WTC11 (cell line): ENCODE measurements around the gene BDKRB2. TPM values are rescaled to one million over a fixed set of nuclear protein-coding genes. Genes with fewer than 3 reads are reported as not detected.

Experiments used
- ATAC-seq: fragments of 200-7000 bp; cut with Tn5 transposase; 2 replicates; pipeline ENCODE4 v1.10.0; 2021; ENCODE audit warnings: mild to moderate bottlenecking, moderate library complexity
- CTCF ChIA-PET: fragments of 300-600 bp; sonication (Branson Sonifier 250); formaldehyde crosslinking; loops from one replicate; lab custom pipeline; 2021; ENCODE audit warnings: antibody characterized with exemption; lab: Charles Lee
- POLR2A ChIA-PET: fragments of 350-600 bp; sonication (Branson Sonifier 250); formaldehyde crosslinking; loops from one replicate; lab custom pipeline; 2021; ENCODE audit warnings: antibody characterized with exemption; lab: Charles Lee
- DNase-seq: peaks from one replicate; pipeline ENCODE4 v3.0.0; 2021; ENCODE audit warnings: low spot score
- H3K27ac Mint-ChIP-seq: 2 replicates; pipeline ENCODE4 v1.8.0; 2021; ENCODE audit warnings: mixed read lengths
- H3K27me3 Mint-ChIP-seq: 2 replicates; pipeline ENCODE4 v1.8.0; 2021; ENCODE audit warnings: low read depth, mild to moderate bottlenecking, moderate library complexity, mixed read lengths
- H3K36me3 Mint-ChIP-seq: 2 replicates; pipeline ENCODE4 v1.8.0; 2021; ENCODE audit warnings: mixed read lengths
- H3K4me1 Mint-ChIP-seq: 2 replicates; pipeline ENCODE4 v1.8.0; 2022; ENCODE audit warnings: mixed read lengths
- H3K4me3 Mint-ChIP-seq: 2 replicates; pipeline ENCODE4 v1.8.0; 2021; ENCODE audit warnings: mild to moderate bottlenecking, moderate library complexity, mixed read lengths
- H3K9me3 Mint-ChIP-seq: 2 replicates; pipeline ENCODE4 v1.8.0; 2021; ENCODE audit warnings: mixed read lengths
- FOXJ3 ChIP-seq: sonication (generic); formaldehyde crosslinking; IDR thresholded peaks from 2 replicates; pipeline ENCODE4 v1.9.0; 2021; ENCODE audit warnings: missing genetic modification reagents, mild to moderate bottlenecking, borderline replicate concordance
- FOXK1 ChIP-seq: sonication (generic); formaldehyde crosslinking; IDR thresholded peaks from 2 replicates; pipeline ENCODE4 v1.8.0; 2022; ENCODE audit warnings: mild to moderate bottlenecking, moderate library complexity, missing genetic modification reagents
- FOXP1 ChIP-seq: sonication (generic); formaldehyde crosslinking; IDR thresholded peaks from 2 replicates; pipeline ENCODE4 v1.8.0; 2022; ENCODE audit warnings: missing genetic modification reagents, mild to moderate bottlenecking, moderate library complexity, borderline replicate concordance
- GTF2I ChIP-seq: fragments of 250-450 bp; sonication (Bioruptor Pico); conservative IDR thresholded peaks from 2 replicates; pipeline ENCODE4 v1.4.0; 2021; ENCODE audit warnings: mild to moderate bottlenecking
- IRF2 ChIP-seq: sonication (generic); formaldehyde crosslinking; IDR thresholded peaks from 2 replicates; pipeline ENCODE4 v1.8.0; 2022; ENCODE audit warnings: low read depth, missing genetic modification reagents, borderline replicate concordance
- MYBL2 ChIP-seq: sonication (generic); formaldehyde crosslinking; IDR thresholded peaks from 2 replicates; pipeline ENCODE4 v1.8.1; 2023; ENCODE audit warnings: mild to moderate bottlenecking, moderate library complexity, missing genetic modification reagents
- NR2C2 ChIP-seq: sonication (generic); formaldehyde crosslinking; IDR thresholded peaks from 2 replicates; pipeline ENCODE4 v1.8.0; 2022; ENCODE audit warnings: mild to moderate bottlenecking, missing genetic modification reagents
- RELA ChIP-seq: sonication (generic); formaldehyde crosslinking; IDR thresholded peaks from 2 replicates; pipeline ENCODE4 v1.8.1; 2022; ENCODE audit warnings: missing genetic modification reagents, mild to moderate bottlenecking, borderline replicate concordance
- SMAD4 ChIP-seq: sonication (generic); formaldehyde crosslinking; IDR thresholded peaks from 2 replicates; pipeline ENCODE4 v1.8.0; 2022; ENCODE audit warnings: mild to moderate bottlenecking, missing genetic modification reagents
- ZNF121 ChIP-seq: sonication (generic); formaldehyde crosslinking; IDR thresholded peaks from 2 replicates; pipeline ENCODE4 v1.8.0; 2023; ENCODE audit warnings: missing genetic modification reagents
- ZNF263 ChIP-seq: sonication (generic); formaldehyde crosslinking; IDR thresholded peaks from 2 replicates; pipeline ENCODE4 v1.8.1; 2022; ENCODE audit warnings: low read depth, mild to moderate bottlenecking, moderate library complexity, missing genetic modification reagents
- ZNF396 ChIP-seq: fragments of 250-450 bp; sonication (Bioruptor Pico); IDR thresholded peaks from 2 replicates; pipeline ENCODE4 v1.8.0; 2021; ENCODE audit warnings: mild to moderate bottlenecking, moderate library complexity, borderline replicate concordance
- ZNF416 ChIP-seq: fragments of 250-450 bp; sonication (Bioruptor Pico); IDR thresholded peaks from 2 replicates; pipeline ENCODE4 v1.9.0; 2021; ENCODE audit warnings: mild to moderate bottlenecking, inconsistent platforms
- total RNA-seq: library from RNA; stranded (reverse); gene quantifications from 3 replicates; pipeline ENCODE4 v1.2.3, GENCODE V29; 2021
- TF ChIP-seq, protein P1 (sequence below): sonication (generic); formaldehyde crosslinking; IDR thresholded peaks from 2 replicates; pipeline ENCODE4 v1.8.1; 2023; ENCODE audit warnings: mild to moderate bottlenecking, missing genetic modification reagents
- TF ChIP-seq, protein P2 (sequence below): sonication (generic); formaldehyde crosslinking; conservative IDR thresholded peaks from 2 replicates; pipeline ENCODE4 v1.8.1; 2022; ENCODE audit warnings: mild to moderate bottlenecking, missing genetic modification reagents
- TF ChIP-seq, protein P3 (sequence below): sonication (generic); formaldehyde crosslinking; IDR thresholded peaks from 2 replicates; pipeline ENCODE4 v1.8.0; 2022; ENCODE audit warnings: mild to moderate bottlenecking, missing genetic modification reagents
- TF ChIP-seq, protein P4 (sequence below): sonication (generic); formaldehyde crosslinking; IDR thresholded peaks from 2 replicates; pipeline ENCODE4 v1.8.0; 2023; ENCODE audit warnings: missing genetic modification reagents, mild to moderate bottlenecking, borderline replicate concordance
- TF ChIP-seq, protein P5 (sequence below): sonication (generic); formaldehyde crosslinking; IDR thresholded peaks from 2 replicates; pipeline ENCODE4 v1.8.1; 2023; ENCODE audit warnings: mild to moderate bottlenecking, missing genetic modification reagents, borderline replicate concordance
- TF ChIP-seq, protein P6 (sequence below): fragments of 250-450 bp; sonication (Bioruptor Pico); IDR thresholded peaks from 2 replicates; pipeline ENCODE4 v1.9.0; 2021; ENCODE audit warnings: mild to moderate bottlenecking
- TF ChIP-seq, protein P7 (sequence below): sonication (generic); formaldehyde crosslinking; IDR thresholded peaks from 2 replicates; pipeline ENCODE4 v1.8.0; 2023; ENCODE audit warnings: mild to moderate bottlenecking, missing genetic modification reagents

The BDKRB2 gene
- total RNA-seq, 1 experiment from 2014 or later = 0.17 TPM

DNA sequence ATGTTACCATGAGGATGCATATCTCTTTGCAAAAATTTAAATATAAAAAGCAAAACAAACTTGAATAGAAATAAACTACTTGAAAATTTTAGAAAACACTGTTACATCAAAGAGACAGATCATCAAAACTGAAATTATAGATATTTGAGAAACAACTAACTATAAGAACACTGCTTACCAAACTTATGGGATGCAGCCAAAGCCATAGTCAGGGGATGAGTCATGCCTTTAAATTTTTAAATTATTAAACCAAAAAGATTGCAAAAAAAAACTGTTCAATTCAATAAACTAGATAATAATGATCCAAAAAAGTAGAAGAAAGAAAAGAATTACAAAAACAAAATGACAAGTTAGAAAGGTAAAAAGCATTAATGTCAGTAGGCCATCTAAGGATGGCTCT is 7.5 kb downstream of the BDKRB2 start (continued):
- TF ChIP-seq, protein P1, sequence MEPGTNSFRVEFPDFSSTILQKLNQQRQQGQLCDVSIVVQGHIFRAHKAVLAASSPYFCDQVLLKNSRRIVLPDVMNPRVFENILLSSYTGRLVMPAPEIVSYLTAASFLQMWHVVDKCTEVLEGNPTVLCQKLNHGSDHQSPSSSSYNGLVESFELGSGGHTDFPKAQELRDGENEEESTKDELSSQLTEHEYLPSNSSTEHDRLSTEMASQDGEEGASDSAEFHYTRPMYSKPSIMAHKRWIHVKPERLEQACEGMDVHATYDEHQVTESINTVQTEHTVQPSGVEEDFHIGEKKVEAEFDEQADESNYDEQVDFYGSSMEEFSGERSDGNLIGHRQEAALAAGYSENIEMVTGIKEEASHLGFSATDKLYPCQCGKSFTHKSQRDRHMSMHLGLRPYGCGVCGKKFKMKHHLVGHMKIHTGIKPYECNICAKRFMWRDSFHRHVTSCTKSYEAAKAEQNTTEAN (CRISPR knock-in tag) = no peak
- TF ChIP-seq ZNF416 (CRISPR knock-in tag) (no peak), ZNF263 (CRISPR knock-in tag) (no peak), ZNF121 (no peak), ZNF396 (CRISPR knock-in tag) (no peak), FOXP1 (CRISPR knock-in tag) (no peak), GTF2I (CRISPR knock-in tag) (no peak)
- TF ChIP-seq, protein P2, sequence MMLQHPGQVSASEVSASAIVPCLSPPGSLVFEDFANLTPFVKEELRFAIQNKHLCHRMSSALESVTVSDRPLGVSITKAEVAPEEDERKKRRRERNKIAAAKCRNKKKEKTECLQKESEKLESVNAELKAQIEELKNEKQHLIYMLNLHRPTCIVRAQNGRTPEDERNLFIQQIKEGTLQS = no peak

DNA sequence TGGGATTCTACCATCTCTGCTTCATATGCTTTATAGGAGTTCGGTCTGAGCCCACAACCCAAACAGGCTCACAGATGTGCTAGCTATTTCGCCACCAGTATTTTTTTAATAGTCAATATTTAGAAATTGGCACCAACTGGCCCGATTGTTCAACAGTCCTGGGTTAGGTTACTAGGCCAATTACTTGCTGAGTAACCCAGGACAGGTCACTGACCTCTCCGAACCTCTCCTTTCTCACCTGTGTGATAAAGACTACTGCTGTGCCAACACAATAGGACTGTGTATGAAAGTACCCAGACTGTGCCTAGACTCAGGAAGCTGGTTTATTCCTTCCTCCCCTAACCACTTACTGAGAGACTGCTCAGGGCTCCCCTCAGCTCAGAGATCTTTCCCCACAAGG is 8.3 kb downstream of the BDKRB2 start:
- TF ChIP-seq, protein P3, sequence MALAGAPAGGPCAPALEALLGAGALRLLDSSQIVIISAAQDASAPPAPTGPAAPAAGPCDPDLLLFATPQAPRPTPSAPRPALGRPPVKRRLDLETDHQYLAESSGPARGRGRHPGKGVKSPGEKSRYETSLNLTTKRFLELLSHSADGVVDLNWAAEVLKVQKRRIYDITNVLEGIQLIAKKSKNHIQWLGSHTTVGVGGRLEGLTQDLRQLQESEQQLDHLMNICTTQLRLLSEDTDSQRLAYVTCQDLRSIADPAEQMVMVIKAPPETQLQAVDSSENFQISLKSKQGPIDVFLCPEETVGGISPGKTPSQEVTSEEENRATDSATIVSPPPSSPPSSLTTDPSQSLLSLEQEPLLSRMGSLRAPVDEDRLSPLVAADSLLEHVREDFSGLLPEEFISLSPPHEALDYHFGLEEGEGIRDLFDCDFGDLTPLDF (CRISPR knock-in tag) = no peak
- TF ChIP-seq NR2C2 (CRISPR knock-in tag) = no peak
- TF ChIP-seq, protein P4, sequence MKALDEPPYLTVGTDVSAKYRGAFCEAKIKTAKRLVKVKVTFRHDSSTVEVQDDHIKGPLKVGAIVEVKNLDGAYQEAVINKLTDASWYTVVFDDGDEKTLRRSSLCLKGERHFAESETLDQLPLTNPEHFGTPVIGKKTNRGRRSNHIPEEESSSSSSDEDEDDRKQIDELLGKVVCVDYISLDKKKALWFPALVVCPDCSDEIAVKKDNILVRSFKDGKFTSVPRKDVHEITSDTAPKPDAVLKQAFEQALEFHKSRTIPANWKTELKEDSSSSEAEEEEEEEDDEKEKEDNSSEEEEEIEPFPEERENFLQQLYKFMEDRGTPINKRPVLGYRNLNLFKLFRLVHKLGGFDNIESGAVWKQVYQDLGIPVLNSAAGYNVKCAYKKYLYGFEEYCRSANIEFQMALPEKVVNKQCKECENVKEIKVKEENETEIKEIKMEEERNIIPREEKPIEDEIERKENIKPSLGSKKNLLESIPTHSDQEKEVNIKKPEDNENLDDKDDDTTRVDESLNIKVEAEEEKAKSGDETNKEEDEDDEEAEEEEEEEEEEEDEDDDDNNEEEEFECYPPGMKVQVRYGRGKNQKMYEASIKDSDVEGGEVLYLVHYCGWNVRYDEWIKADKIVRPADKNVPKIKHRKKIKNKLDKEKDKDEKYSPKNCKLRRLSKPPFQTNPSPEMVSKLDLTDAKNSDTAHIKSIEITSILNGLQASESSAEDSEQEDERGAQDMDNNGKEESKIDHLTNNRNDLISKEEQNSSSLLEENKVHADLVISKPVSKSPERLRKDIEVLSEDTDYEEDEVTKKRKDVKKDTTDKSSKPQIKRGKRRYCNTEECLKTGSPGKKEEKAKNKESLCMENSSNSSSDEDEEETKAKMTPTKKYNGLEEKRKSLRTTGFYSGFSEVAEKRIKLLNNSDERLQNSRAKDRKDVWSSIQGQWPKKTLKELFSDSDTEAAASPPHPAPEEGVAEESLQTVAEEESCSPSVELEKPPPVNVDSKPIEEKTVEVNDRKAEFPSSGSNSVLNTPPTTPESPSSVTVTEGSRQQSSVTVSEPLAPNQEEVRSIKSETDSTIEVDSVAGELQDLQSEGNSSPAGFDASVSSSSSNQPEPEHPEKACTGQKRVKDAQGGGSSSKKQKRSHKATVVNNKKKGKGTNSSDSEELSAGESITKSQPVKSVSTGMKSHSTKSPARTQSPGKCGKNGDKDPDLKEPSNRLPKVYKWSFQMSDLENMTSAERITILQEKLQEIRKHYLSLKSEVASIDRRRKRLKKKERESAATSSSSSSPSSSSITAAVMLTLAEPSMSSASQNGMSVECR (CRISPR knock-in tag) = no peak
- TF ChIP-seq, protein P5, sequence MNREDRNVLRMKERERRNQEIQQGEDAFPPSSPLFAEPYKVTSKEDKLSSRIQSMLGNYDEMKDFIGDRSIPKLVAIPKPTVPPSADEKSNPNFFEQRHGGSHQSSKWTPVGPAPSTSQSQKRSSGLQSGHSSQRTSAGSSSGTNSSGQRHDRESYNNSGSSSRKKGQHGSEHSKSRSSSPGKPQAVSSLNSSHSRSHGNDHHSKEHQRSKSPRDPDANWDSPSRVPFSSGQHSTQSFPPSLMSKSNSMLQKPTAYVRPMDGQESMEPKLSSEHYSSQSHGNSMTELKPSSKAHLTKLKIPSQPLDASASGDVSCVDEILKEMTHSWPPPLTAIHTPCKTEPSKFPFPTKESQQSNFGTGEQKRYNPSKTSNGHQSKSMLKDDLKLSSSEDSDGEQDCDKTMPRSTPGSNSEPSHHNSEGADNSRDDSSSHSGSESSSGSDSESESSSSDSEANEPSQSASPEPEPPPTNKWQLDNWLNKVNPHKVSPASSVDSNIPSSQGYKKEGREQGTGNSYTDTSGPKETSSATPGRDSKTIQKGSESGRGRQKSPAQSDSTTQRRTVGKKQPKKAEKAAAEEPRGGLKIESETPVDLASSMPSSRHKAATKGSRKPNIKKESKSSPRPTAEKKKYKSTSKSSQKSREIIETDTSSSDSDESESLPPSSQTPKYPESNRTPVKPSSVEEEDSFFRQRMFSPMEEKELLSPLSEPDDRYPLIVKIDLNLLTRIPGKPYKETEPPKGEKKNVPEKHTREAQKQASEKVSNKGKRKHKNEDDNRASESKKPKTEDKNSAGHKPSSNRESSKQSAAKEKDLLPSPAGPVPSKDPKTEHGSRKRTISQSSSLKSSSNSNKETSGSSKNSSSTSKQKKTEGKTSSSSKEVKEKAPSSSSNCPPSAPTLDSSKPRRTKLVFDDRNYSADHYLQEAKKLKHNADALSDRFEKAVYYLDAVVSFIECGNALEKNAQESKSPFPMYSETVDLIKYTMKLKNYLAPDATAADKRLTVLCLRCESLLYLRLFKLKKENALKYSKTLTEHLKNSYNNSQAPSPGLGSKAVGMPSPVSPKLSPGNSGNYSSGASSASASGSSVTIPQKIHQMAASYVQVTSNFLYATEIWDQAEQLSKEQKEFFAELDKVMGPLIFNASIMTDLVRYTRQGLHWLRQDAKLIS (CRISPR knock-in tag) = no peak
- no peak for TF ChIP-seq MYBL2 (CRISPR knock-in tag)
- TF ChIP-seq IRF2 (CRISPR knock-in tag) = no peak
- TF ChIP-seq, protein P6, sequence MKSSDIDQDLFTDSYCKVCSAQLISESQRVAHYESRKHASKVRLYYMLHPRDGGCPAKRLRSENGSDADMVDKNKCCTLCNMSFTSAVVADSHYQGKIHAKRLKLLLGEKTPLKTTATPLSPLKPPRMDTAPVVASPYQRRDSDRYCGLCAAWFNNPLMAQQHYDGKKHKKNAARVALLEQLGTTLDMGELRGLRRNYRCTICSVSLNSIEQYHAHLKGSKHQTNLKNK (CRISPR knock-in tag) = no peak
- no peak for TF ChIP-seq RELA (CRISPR knock-in tag)
- no peak for TF ChIP-seq FOXJ3 (CRISPR knock-in tag)
- TF ChIP-seq SMAD4 (CRISPR knock-in tag) = no peak
- no peak for TF ChIP-seq FOXK1 (CRISPR knock-in tag)
- TF ChIP-seq, protein P7, sequence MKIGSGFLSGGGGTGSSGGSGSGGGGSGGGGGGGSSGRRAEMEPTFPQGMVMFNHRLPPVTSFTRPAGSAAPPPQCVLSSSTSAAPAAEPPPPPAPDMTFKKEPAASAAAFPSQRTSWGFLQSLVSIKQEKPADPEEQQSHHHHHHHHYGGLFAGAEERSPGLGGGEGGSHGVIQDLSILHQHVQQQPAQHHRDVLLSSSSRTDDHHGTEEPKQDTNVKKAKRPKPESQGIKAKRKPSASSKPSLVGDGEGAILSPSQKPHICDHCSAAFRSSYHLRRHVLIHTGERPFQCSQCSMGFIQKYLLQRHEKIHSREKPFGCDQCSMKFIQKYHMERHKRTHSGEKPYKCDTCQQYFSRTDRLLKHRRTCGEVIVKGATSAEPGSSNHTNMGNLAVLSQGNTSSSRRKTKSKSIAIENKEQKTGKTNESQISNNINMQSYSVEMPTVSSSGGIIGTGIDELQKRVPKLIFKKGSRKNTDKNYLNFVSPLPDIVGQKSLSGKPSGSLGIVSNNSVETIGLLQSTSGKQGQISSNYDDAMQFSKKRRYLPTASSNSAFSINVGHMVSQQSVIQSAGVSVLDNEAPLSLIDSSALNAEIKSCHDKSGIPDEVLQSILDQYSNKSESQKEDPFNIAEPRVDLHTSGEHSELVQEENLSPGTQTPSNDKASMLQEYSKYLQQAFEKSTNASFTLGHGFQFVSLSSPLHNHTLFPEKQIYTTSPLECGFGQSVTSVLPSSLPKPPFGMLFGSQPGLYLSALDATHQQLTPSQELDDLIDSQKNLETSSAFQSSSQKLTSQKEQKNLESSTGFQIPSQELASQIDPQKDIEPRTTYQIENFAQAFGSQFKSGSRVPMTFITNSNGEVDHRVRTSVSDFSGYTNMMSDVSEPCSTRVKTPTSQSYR = no peak
- POLR2A ChIA-PET = interaction anchor here (0.6 kb wide), 1 partner anchor 76 kb away, joined by 3 read pairs; no protein-coding TSS in a partner anchor
- ATAC-seq (no peak), DNase-seq (no peak)
- peaks cover 9% of the 10 kb centered on the region for H3K36me3 Mint-ChIP-seq
- H3K27ac Mint-ChIP-seq = no peak overlapping the region
- CTCF ChIA-PET = no interaction called here
- peaks cover 27% of the 10 kb centered on the region for H3K9me3 Mint-ChIP-seq
- no peaks in the 10 kb centered on the region for H3K4me1 Mint-ChIP-seq
- H3K27me3 Mint-ChIP-seq = no peaks in the 10 kb centered on the region; the same call in 1 of the 2 replicates
- no peak overlapping the region for H3K4me3 Mint-ChIP-seq
